Astrocyte (in vitro differentiated cells and primary cell): Measurements from ENCODE around the gene GREM2. TPM values are rescaled to one million over a fixed set of nuclear protein-coding genes. Genes with fewer than 3 reads are reported as not detected.
A peak's percentile ranks its signal among the peaks of the same experiment; 100 is the strongest.

Experiments used
- DNase-seq: peaks from one replicate; pipeline ENCODE4 v3.0.0-alpha.2; 2010; ENCODE audit warnings: low read depth
- FAIRE-seq: peaks from 2 replicates; lab custom pipeline; 2011; peaks lifted over from hg19 to GRCh38; lab: Jason Lieb, UNC
- H2AFZ ChIP-seq: 2 replicates; pipeline ENCODE4 v1.6.0; 2012; ENCODE audit warnings: low read depth, low read length, inconsistent platforms
- H3K27ac ChIP-seq: 2 replicates; pipeline ENCODE4 v1.5.1; 2011; ENCODE audit warnings: low read depth, low read length, inconsistent platforms
- H3K27me3 ChIP-seq: 2 replicates; pipeline ENCODE4 v1.6.0; 2011; ENCODE audit warnings: low read length, inconsistent platforms; ENCODE audit not compliant: insufficient read depth
- H3K36me3 ChIP-seq: 2 replicates; pipeline ENCODE4 v1.5.1; 2011; ENCODE audit warnings: low read length, inconsistent platforms; ENCODE audit not compliant: insufficient read depth
- H3K4me1 ChIP-seq: 2 replicates; pipeline ENCODE4 v1.5.1; 2011; ENCODE audit warnings: low read length, inconsistent platforms; ENCODE audit not compliant: insufficient read depth
- H3K4me2 ChIP-seq: 2 replicates; pipeline ENCODE4 v1.6.0; 2012; ENCODE audit warnings: low read length, inconsistent platforms
- H3K4me3 ChIP-seq: 2 replicates; pipeline ENCODE4 v1.5.1; 2011; ENCODE audit warnings: low read depth, mild to moderate bottlenecking, low read length, inconsistent platforms; ENCODE audit not compliant: insufficient read depth
- H3K79me2 ChIP-seq: 2 replicates; pipeline ENCODE4 v1.6.0; 2012; ENCODE audit warnings: mild to moderate bottlenecking, low read length, inconsistent platforms; ENCODE audit not compliant: insufficient read depth
- H3K9ac ChIP-seq: 2 replicates; pipeline ENCODE4 v1.6.0; 2012; ENCODE audit warnings: mild to moderate bottlenecking, low read length, inconsistent platforms
- H3K9me3 ChIP-seq: 2 replicates; pipeline ENCODE4 v1.5.1; 2012; ENCODE audit warnings: low read depth, mild to moderate bottlenecking, low read length, inconsistent platforms; ENCODE audit not compliant: insufficient read depth
- H4K20me1 ChIP-seq: 2 replicates; pipeline ENCODE4 v1.6.0; 2012; ENCODE audit warnings: low read length, inconsistent platforms; ENCODE audit not compliant: insufficient read depth
- H3K27ac Mint-ChIP-seq: one replicate; pipeline ENCODE4 v1.8.0; 2021; ENCODE audit warnings: mild to moderate bottlenecking, mixed read lengths; ENCODE audit not compliant: unreplicated experiment
- H3K27me3 Mint-ChIP-seq: one replicate; pipeline ENCODE4 v1.8.0; 2021; ENCODE audit warnings: low read depth, mixed read lengths; ENCODE audit not compliant: unreplicated experiment
- H3K36me3 Mint-ChIP-seq: one replicate; pipeline ENCODE4 v1.8.0; 2021; ENCODE audit warnings: low read depth, mixed read lengths; ENCODE audit not compliant: unreplicated experiment
- H3K4me1 Mint-ChIP-seq: one replicate; pipeline ENCODE4 v1.8.0; 2021; ENCODE audit warnings: low read depth, mixed read lengths; ENCODE audit not compliant: unreplicated experiment
- H3K4me3 Mint-ChIP-seq: one replicate; pipeline ENCODE4 v1.8.0; 2021; ENCODE audit warnings: mild to moderate bottlenecking, moderate library complexity, mixed read lengths; ENCODE audit not compliant: unreplicated experiment
- H3K9me3 Mint-ChIP-seq: one replicate; pipeline ENCODE4 v1.8.0; 2021; ENCODE audit warnings: mild to moderate bottlenecking, mixed read lengths; ENCODE audit not compliant: unreplicated experiment
- CTCF ChIP-seq: IDR thresholded peaks from 2 replicates; pipeline ENCODE4 v1.5.1; 2011; ENCODE audit warnings: low read depth, mild to moderate bottlenecking, inconsistent platforms, low read length, moderate library complexity; ENCODE audit not compliant: insufficient read depth
- EZH2 ChIP-seq: IDR thresholded peaks from 2 replicates; pipeline ENCODE4 v1.6.1; 2012; ENCODE audit warnings: mild to moderate bottlenecking, low read length, inconsistent platforms; ENCODE audit not compliant: insufficient read depth
- total RNA-seq: library from RNA; stranded (reverse); gene quantifications from 2 replicates; pipeline ENCODE4 v1.2.1, GENCODE V29; 2021

The GREM2 gene
- total RNA-seq, 1 donor from 2014 or later, result 0.14 TPM

- no peak for TF ChIP-seq EZH2
- TF ChIP-seq CTCF, result no peak
- no peaks in the 10 kb centered on the region for H3K27me3 ChIP-seq
- Mint-ChIP-seq H3K4me3 (no peak overlapping the region), H3K36me3 (no peaks in the 10 kb centered on the region), H3K4me1 (peaks cover 19% of the 10 kb centered on the region), H3K27me3 (no peaks in the 10 kb centered on the region), H3K27ac (no peak overlapping the region), H3K9me3 (no peaks in the 10 kb centered on the region)
- no peak overlapping the region for H3K4me2 ChIP-seq
- H3K79me2 ChIP-seq, result no peaks in the 10 kb centered on the region
- DNase-seq, result no peak
- H4K20me1 ChIP-seq, result no peaks in the 10 kb centered on the region
- no peaks in the 10 kb centered on the region for H3K9me3 ChIP-seq
- H2AFZ ChIP-seq, result no peak overlapping the region
- H3K9ac ChIP-seq, result no peak overlapping the region
- no peaks in the 10 kb centered on the region for H3K36me3 ChIP-seq
- peaks cover 7% of the 10 kb centered on the region for H3K4me1 ChIP-seq
- FAIRE-seq, result peak; percentile 5
- no peak overlapping the region for H3K27ac ChIP-seq
- H3K4me3 ChIP-seq, result no peak overlapping the region
Observed at GRCh38 chr1:240462277-240462676, 149.7 kb downstream of the GREM2 start.

- Mint-ChIP-seq H3K9me3 (peaks cover 1% of the 10 kb centered on the region), H3K27me3 (no peaks in the 10 kb centered on the region), H3K4me3 (no peak overlapping the region), H3K27ac (no peak overlapping the region), H3K36me3 (no peaks in the 10 kb centered on the region), H3K4me1 (peaks cover 4% of the 10 kb centered on the region)
- FAIRE-seq (no peak), DNase-seq (no peak)
- H3K79me2 ChIP-seq, result no peaks in the 10 kb centered on the region
- H3K9ac ChIP-seq, result no peak overlapping the region
- no peaks in the 10 kb centered on the region for H3K9me3 ChIP-seq
- no peak for TF ChIP-seq EZH2
- no peak overlapping the region for H3K4me3 ChIP-seq
- no peak overlapping the region for H3K4me2 ChIP-seq
- no peak overlapping the region for H2AFZ ChIP-seq
- H3K27ac ChIP-seq, result no peak overlapping the region
- no peaks in the 10 kb centered on the region for H3K27me3 ChIP-seq
- H3K36me3 ChIP-seq, result no peaks in the 10 kb centered on the region
- H4K20me1 ChIP-seq, result no peaks in the 10 kb centered on the region
- H3K4me1 ChIP-seq, result no peaks in the 10 kb centered on the region
Observed at GRCh38 chr1:240457203-240457602, 154.8 kb downstream of the GREM2 start.

GRCh38 chr1:240455228-240455821 is 156.6 kb downstream of the GREM2 start:
- no peaks in the 10 kb centered on the region for H3K36me3 ChIP-seq
- TF ChIP-seq CTCF (peak; percentile 45), EZH2 (no peak)
- H3K9me3 ChIP-seq, result no peaks in the 10 kb centered on the region
- no peaks in the 10 kb centered on the region for H3K27me3 ChIP-seq
- Mint-ChIP-seq H3K36me3 (no peaks in the 10 kb centered on the region), H3K9me3 (peaks cover 1% of the 10 kb centered on the region), H3K27ac (no peak overlapping the region), H3K4me1 (peaks cover 4% of the 10 kb centered on the region), H3K4me3 (no peak overlapping the region), H3K27me3 (no peaks in the 10 kb centered on the region)
- no peak overlapping the region for H3K27ac ChIP-seq
- no peaks in the 10 kb centered on the region for H4K20me1 ChIP-seq
- FAIRE-seq (no peak), DNase-seq (no peak)
- H3K4me2 ChIP-seq, result no peak overlapping the region
- H3K4me3 ChIP-seq, result no peak overlapping the region
- no peaks in the 10 kb centered on the region for H3K79me2 ChIP-seq
- H2AFZ ChIP-seq, result no peak overlapping the region
- H3K9ac ChIP-seq, result no peak overlapping the region
- H3K4me1 ChIP-seq, result no peaks in the 10 kb centered on the region
